Fibroblast of skin of left quadriceps (primary cell): ENCODE results near the gene PTH2.
"Not testable (repeated sequence)": the region's sequence is repeated elsewhere in the genome, so short reads cannot be mapped to it uniquely, and the experiment has no call there.

ENCODE experiments used
- DNase-seq, 2 experiments: peaks; one replicate each; pipeline ENCODE4 v3.0.0-alpha.2; 2013; ENCODE audit warnings: low read depth in 2 of 2

The PTH2 gene, protein sequence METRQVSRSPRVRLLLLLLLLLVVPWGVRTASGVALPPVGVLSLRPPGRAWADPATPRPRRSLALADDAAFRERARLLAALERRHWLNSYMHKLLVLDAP

DNA sequence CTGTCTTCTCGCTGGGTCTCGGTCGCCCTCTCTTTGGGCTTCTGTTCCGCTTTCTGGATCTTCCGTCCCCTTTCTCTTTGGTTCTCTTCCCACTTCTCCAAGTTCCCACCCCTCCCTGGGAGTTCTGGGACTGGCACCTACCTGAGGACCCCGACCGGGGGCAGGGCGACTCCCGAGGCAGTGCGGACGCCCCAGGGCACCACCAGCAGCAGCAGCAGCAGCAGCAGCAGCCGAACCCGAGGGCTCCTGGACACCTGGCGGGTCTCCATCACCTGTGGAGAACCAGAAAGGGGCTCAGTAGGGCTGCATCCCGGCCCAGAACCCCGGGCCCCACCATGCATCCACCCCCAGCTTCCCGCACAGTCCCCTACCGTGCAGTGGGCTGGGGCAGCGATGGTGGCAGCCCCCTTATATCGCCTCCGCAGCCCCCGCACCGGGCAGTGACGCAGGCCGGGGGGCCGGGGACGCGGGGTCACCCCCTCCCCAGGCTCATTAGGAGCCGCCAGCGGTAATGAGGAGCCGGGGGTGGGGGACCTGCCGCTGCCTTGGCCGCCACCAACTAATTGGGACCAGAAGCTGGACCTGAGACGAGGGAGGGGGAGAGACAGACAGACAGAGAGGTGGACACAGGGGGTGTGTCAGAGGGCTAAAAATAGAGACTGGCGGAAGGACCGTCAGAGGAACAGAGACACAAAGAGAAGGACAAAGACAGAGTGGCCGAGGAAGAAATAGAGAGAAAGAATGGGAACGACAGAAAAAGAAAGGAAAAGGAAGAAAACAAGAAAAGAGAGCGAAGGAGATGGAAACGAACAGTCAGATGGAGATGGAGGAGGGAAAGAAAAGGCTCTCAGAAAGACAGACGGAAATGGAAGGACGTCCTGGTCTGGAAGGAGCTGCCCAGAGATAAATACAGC is at the start of gene PTH2:
PTH2 (minus strand) TSS at position 371 of the 914 bp plus-strand sequence; CDS start at position 269, 102 bp downstream.
- no peak for DNase-seq

DNA sequence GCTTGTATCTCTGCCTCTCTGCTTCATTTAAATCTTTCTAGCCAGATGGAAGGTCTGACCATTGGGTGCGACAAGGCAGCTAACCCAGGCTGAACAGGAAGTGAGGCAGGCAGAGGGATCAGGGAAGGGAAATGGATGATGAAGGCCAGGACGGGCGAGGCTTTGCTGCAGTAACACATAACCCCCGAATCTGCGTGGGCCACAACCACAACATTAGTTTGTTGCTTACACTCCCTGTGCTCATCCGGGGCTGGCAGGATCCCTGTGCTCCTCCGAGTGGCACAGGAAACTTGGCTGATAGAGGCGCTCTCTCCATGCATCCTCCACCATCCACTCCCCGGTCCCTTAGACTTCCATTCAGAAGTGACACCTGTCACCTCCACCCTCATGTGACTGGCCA is 49.7 kb upstream of the PTH2 start:
- no peak for DNase-seq

DNA sequence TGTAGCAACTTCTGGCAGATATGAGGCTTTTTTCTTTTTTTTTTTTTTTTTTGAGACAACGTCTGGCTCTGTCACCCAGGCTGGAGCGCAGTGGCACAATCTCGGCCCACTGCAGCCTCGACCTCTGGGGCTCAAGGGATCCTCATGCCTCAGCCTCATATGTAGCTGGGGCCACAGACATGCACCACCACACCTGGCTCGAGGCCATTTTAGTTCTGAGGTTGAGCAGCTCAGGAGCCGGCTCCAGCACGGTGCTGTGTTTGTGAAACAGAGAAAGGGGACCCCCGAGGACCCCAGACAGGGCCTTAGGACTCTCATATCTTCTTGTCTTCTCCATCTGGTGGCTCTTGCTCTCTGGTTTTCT is 47.4 kb upstream of the PTH2 start:
- DNase-seq = no peak

DNA sequence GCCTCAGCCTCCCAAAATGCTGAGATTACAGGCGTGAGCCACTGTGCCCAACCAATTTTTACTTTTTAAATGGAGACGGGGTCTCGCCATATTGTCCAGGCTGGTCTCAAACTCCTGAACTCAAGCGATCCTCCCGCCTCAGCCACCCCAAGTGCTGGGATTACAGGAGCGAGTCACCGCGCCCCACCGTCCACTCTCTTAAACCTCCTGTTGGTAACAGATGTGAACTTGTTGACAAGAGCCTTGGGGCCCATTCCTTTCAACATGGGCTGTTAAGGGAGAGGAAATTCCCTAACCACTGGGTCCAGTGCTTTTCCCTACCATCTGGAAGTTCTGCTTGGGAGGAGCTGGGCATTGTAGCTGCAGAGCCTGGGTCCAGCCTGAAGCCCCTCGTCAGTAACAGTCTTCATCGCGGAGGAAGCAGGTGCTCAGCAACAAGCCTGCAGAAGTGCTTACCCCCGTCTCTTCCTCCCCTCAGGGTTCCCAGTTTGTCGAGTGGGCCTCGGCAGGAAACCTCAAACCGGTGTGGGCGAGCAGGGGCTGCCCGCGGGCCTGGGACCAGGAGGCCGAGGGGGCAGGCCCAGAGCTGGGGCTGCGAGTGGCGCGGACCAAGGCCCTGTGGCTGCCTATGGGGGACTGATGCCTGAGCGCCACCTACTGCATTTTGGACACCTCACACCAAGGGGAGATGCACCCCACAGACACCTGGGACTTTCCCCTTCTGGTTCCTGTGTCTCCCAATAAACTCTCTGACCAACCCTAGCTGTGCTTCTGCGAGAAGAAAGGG is 46.8 kb upstream of the PTH2 start:
- DNase-seq = no peak

DNA sequence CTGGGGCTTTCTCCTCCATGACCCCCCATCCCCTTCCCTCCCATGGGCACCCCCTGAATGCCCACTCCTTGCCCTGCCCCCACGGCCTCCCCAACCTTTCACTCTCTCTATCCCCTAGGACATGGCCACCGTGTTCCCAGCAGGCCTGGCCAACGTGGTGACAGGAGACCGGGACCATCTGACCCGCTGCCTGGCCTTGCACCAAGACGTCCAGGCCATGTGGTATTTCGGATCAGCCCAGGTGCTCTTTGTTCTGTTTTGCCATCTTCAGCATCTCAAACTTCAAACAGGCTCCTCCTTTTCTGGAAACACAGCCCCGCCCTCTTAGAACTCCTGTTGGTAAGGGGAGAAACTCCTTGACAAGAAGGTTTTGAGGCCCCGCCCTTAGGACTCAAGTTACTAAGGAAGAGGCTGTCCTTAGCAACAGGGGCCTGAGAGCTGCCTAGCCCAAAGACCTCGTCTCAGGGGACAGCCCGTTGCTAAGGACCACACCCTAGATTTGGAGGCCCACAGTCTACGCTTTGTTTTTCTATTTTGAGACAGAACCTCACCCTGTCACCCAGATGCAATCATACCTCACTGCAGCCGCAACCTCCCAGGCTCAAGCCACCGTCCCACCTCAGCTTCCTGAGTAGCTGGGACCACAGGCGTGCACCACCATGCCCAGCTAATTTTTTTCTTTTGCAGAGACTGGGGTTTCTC is 45.7 kb upstream of the PTH2 start:
- no peak for DNase-seq

DNA sequence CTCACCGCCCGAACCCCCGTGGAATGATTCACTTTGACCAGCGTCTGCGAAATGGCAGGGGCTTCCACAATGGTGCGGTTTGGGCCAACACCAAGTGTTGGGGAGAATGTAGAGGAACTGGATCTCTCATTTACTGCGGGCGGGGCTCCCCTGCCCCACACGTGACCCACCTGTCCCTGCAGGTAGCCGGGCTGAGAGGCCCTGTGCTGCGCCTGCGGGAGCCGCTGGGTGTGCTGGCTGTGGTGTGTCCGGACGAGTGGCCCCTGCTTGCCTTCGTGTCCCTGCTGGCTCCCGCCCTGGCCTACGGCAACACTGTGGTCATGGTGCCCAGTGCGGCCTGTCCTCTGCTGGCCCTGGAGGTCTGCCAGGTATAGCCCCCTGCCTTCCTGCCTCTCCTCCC is 45.0 kb upstream of the PTH2 start:
- no peak for DNase-seq

DNA sequence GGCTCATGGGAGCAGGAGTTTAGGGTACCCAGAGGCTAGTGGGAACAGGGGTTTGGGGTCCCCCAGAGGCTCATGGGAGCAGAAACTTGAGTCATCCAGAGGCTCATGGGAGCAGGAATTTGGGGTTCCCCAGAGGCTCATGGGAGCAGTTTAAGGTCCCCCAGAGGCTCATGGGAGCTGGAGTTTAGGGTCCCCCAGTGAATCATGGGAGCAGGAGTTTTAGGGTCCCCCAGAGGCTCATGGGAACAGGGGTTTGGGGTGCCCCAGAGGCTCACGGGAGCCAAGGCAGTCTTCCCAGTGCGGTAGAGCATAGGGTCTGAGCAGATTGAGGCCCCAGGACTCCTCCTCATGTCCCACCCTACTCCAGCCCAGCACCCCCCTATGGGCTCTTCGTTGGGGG is 42.1 kb upstream of the PTH2 start:
- DNase-seq = no peak

DNA sequence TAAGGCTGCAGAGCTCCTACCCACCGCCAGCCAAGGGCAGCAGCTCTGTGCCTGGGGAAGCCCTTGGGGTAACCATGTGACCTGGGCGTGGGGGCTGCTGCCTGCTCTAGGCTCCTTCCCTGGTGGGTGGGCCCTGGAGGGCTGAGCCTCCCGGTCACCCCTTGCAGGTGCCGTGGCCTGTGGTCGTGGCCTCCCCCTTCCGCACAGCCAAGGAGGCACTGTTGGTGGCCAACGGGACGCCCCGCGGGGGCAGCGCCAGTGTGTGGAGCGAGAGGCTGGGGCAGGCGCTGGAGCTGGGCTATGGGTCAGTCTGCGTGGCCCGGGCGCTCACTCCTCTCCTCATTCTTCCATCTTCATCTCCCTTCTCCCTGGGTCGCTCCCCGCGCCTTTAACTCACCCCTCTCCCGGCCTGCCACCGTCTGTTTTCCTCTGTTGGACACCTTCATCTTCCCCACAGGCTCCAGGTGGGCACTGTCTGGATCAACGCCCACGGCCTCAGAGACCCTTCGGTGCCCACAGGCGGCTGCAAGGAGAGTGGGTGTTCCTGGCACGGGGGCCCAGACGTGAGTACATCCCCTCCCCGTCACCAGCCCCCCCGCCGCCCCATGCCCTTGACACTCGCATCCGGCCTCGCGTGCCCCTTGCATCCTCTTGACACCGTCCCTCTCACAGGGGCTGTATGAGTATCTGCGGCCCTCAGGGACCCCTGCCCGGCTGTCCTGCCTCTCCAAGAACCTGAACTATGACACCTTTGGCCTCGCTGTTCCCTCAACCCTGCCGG is 40.9 kb upstream of the PTH2 start:
- no peak for DNase-seq

DNA sequence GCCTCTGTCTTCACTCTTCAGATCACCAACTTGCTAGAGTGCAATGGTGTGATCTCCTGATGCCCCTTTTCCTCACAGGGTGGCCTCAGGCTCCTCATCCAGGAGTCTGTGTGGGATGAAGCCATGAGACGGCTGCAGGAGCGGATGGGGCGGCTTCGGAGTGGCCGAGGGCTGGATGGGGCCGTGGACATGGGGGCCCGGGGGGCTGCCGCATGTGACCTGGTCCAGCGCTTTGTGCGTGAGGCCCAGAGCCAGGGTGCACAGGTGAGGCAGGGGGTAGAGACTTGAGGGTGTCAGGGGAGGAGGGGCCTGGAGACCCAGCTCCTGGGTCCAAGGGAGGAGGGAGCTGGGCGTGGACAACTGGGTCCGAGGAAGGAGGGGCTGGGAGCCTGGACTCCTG is 39.3 kb upstream of the PTH2 start:
- DNase-seq = no peak

DNA sequence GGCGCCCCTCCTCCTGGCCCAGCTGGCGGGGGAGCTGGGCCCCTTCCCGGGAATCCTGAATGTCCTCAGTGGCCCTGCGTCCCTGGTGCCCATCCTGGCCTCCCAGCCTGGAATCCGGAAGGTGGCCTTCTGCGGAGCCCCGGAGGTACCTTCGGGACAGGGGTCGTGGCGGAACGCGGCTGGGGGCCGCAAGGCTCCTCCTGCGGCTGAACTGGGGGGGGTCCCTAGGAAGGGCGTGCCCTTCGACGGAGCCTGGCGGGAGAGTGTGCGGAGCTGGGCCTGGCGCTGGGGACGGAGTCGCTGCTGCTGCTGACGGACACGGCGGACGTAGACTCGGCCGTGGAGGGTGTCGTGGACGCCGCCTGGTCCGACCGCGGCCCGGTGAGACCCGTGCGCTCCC is 38.4 kb upstream of the PTH2 start:
- no peak for DNase-seq

DNA sequence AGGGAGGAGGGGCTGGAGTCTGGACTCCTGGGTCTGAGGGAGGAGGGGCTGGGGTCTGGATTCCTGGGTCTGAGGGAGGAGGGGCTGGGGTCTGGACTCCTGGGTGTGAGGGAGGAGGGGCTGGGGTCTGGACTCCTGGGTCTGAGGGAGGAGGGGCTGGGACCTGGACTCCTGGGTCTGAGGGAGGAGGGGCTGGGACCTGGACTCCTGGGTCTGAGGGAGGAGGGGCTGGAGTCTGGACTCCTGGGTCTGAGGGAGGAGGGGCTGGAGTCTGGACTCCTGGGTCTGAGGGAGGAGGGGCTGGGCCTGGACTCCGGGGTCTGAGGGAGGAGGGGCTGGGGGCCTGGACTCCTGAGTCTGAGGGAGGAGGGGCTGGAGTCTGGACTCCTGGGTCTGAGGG is 37.9 kb upstream of the PTH2 start:
- DNase-seq = not testable (repeated sequence)

DNA sequence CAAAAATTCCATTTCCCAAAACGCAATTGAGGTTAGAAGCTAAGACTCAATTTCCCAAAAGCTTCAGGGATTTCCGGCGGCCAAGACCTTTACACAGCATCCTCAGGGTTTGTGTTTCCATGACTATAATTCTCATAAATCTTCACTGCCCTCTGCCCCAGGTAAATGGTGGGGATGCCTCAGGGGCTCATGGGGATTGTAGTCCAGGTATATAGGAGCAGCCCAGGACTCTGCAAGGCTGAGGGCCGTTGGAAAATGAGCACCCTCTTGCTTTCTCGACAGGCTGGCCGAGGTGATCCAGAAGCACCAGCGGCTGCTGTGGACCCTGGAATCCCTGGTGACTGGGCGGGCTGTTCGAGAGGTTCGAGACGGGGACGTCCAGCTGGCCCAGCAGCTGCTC is 36.1 kb upstream of the PTH2 start:
- no peak for DNase-seq

DNA sequence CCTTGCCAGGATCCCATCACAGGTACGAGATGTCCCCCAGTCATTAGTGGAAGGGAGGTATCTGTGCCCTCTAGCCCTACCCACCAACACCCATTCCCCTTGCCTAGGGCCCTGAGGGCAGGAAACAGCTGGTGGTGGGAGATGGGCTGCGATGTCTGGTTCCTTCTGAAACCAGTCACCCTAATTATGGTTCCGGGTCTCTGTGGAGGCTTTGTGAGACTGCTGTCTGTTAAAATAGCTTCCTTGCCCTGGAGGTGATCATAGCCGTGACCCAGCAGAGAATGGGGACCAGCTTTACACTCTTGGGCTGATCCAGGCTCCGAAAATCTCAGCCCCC is 35.3 kb upstream of the PTH2 start:
- no peak for DNase-seq

DNA sequence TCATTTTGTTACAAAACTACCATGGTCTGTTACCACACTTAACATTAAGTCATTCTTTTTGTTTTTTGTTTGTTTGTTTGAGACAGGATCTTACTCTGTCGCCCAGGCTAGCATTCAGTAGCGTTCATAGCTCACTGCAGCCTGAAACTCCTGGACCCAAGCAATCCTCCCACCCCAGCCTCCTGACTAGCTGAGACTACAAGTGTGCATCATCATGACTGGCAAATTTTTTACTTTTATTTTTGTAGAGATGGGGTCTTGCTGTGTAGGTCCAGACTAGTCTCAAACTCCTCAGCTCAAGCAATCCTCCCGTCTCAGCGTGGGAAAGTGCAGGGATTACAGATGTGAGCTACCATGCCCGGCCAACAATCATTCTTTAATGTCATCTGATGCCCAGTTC is 33.1 kb upstream of the PTH2 start:
- DNase-seq = no peak

DNA sequence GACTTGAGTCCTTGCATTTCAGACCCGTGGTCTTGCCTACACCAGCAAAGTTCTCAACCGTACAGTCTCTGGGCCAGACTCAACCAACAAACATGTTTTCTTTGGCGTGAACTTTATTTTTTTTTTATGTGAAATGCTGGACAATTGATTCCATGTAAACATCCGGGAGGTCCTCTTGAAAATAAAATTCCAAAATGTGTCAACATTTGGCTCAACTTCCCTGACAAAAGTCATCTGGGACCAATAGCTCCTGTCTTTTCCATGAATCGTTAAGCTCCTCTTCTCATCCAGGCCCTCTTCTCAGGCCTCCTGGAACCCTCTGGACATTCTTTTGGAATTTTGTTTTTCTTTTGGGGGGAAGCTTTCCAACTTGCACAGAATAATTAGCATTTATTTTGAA is 32.5 kb upstream of the PTH2 start:
- DNase-seq = no peak

DNA sequence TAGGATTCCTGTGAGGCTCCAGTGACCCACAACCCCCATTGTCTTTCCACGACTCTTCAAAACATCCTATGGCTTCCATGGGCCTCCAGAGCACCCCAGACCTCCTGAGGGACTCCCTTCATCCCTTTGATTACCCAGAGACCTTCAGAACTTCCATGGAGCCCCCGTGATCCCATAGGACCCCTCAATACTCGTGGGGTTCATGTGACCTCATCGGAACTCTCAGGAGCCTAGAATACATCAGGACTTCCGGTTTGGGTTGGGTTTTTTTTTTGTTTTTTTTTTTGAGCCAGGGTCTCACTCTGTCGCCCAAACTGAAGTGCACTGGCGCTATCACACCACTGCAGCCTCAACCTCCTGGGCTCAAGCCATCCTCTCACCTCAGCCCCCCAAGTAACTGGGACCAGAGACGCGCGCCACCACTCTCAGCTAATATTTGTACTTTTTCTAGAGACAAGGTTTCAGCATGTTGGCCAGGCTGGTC is 30.6 kb upstream of the PTH2 start:
- DNase-seq = no peak

DNA sequence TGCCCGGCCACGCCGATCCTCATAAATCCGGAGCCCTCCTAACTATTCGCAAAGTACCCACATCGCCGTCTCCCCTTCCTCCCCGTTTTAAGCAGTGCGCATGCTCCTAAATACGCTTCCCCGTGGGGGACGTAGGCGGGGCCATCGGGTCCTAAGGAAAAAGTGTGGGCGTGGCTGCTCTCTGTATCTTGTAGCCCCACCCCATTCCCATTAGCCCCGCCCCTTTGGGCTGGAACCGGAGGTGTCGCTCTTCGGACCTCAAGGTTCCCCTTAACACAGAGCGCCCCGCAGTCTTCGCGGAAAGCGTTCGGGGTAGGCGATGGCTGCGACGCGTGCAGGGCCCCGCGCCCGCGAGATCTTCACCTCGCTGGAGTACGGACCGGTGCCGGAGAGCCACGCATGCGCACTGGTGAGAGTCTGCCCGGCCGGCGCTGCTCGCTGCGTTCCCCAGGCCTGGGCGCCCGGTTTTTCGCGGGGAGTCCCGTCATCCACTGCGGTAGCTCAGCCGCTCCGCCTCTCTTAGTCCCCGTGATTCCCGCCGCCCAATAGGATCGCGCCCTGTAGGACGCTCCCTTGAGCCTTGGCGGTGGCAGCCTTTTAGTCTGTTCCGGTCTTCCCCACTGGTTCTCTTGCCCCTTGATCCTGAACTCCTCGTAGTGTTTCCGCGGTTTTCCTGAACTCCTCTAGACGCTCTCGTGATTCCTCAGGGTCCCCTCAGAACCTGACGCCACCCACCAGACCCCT is 29.9 kb upstream of the PTH2 start, which contains the start of gene ALDH16A1:
ALDH16A1 (plus strand) TSS at position 213 of the 744 bp plus-strand sequence; CDS start at position 320, 107 bp downstream.
- peak; percentile 94 to 96 for DNase-seq

DNA sequence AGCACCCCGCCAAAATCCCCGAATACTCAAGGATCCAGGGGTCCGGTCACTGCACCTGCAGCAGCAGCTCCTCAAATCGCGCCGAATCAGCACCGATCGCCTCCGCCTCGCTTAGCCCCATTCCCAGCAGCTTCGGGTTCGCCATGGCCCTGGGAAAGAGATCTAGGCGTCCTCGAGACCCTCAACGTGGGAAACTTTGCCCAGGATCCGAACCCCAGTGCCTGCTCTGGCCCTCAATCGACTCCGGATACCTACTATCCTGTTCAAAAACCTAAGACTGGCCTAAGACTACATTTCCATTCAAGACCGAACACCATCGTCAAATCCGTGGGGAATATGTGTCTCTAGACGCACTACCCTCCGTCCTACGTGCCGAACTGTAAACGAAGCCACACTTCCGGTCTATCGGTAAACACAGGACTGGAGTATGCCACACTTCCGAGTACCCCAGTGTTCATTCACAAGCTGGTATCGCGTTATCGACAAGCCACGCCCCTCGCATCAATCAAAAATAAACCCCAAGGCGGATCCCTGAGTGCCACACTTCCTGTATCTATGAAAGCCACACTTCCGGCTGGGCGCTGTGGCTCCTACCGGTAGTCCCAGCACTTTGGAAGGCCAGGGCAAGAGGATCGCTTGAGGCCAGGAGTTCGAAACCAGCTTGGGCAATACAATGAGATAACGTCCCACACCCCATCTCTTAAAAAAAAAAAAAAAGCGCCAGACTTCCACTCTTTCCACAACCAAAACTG is 28.4 kb upstream of the PTH2 start, which contains the start of gene PIH1D1:
PIH1D1 (minus strand) TSS at position 385 of the 752 bp plus-strand sequence; CDS start at position 145, 240 bp downstream.
- peak; percentile 99 for DNase-seq

DNA sequence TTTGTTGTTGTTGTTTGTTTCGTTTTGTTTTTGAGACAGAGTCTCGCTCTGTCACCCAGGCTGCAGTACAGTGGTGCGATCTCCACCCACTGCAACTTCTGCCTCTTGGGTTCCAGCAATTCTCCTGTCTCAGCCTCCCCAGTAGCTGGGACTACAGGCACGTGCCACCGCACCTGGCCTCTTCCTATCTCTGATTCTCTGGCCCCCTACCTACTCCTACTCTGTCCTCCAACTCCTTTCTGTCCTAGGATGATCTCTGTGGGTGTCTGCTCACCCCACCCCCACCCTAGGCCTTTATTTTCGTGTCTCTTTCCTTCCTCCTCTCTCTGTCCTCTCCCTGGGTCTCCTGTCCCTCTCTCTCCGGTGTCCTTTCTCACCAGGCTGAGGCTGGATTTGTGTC is 27.2 kb upstream of the PTH2 start:
- no peak for DNase-seq

DNA sequence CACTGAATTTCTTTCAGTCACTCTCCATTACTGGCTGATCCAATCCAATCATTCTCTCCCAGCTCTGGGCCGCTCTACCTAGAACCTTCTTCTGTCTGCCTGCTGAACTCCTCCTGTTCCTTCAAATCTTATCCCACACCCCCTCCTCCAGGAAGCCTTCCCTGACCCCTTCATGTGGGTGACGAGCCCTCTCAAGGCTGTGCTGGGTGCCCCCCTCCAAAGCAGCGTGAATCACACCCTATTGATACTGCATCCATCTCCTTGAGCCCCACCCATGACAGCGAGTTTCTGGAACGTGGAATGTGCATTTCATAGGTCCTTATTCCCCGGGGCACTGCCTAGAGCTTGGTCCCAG is 25.2 kb upstream of the PTH2 start:
- DNase-seq = no peak
